WTC11 (cell line): ENCODE results near the gene HYAL1. TPM values are rescaled to one million over a fixed set of nuclear protein-coding genes. Genes with fewer than 3 reads are reported as not detected.

Experiments used
- ATAC-seq: fragments of 200-7000 bp; cut with Tn5 transposase; 2 replicates; pipeline ENCODE4 v1.10.0; 2021; ENCODE audit warnings: mild to moderate bottlenecking, moderate library complexity
- CTCF ChIA-PET: fragments of 300-600 bp; sonication (Branson Sonifier 250); formaldehyde crosslinking; loops from one replicate; lab custom pipeline; 2021; ENCODE audit warnings: antibody characterized with exemption; lab: Charles Lee
- POLR2A ChIA-PET: fragments of 350-600 bp; sonication (Branson Sonifier 250); formaldehyde crosslinking; loops from one replicate; lab custom pipeline; 2021; ENCODE audit warnings: antibody characterized with exemption; lab: Charles Lee
- DNase-seq: peaks from one replicate; pipeline ENCODE4 v3.0.0; 2021; ENCODE audit warnings: low spot score
- H3K27ac Mint-ChIP-seq: 2 replicates; pipeline ENCODE4 v1.8.0; 2021; ENCODE audit warnings: mixed read lengths
- H3K27me3 Mint-ChIP-seq: 2 replicates; pipeline ENCODE4 v1.8.0; 2021; ENCODE audit warnings: low read depth, mild to moderate bottlenecking, moderate library complexity, mixed read lengths
- H3K36me3 Mint-ChIP-seq: 2 replicates; pipeline ENCODE4 v1.8.0; 2021; ENCODE audit warnings: mixed read lengths
- H3K4me1 Mint-ChIP-seq: 2 replicates; pipeline ENCODE4 v1.8.0; 2022; ENCODE audit warnings: mixed read lengths
- H3K4me3 Mint-ChIP-seq: 2 replicates; pipeline ENCODE4 v1.8.0; 2021; ENCODE audit warnings: mild to moderate bottlenecking, moderate library complexity, mixed read lengths
- H3K9me3 Mint-ChIP-seq: 2 replicates; pipeline ENCODE4 v1.8.0; 2021; ENCODE audit warnings: mixed read lengths
- ATF1 ChIP-seq: sonication (generic); formaldehyde crosslinking; IDR thresholded peaks from 2 replicates; pipeline ENCODE4 v1.8.1; 2023; ENCODE audit warnings: mild to moderate bottlenecking, moderate library complexity, missing genetic modification reagents
- CREB1 ChIP-seq: sonication (generic); formaldehyde crosslinking; IDR thresholded peaks from 2 replicates; pipeline ENCODE4 v1.8.0; 2023; ENCODE audit warnings: mild to moderate bottlenecking, missing genetic modification reagents
- CREM ChIP-seq: sonication (generic); formaldehyde crosslinking; IDR thresholded peaks from 2 replicates; pipeline ENCODE4 v1.8.1; 2022; ENCODE audit warnings: mild to moderate bottlenecking, missing genetic modification reagents, moderate library complexity
- EMX1 ChIP-seq: fragments of 250-450 bp; sonication (Bioruptor Pico); IDR thresholded peaks from 2 replicates; pipeline ENCODE4 v1.8.0; 2021; ENCODE audit warnings: mild to moderate bottlenecking
- ESRRA ChIP-seq: sonication (generic); formaldehyde crosslinking; IDR thresholded peaks from 2 replicates; pipeline ENCODE4 v1.8.1; 2022; ENCODE audit warnings: mild to moderate bottlenecking, missing genetic modification reagents, borderline replicate concordance
- FOXP1 ChIP-seq: sonication (generic); formaldehyde crosslinking; IDR thresholded peaks from 2 replicates; pipeline ENCODE4 v1.8.0; 2022; ENCODE audit warnings: missing genetic modification reagents, mild to moderate bottlenecking, moderate library complexity, borderline replicate concordance
- GRHL2 ChIP-seq: fragments of 250-450 bp; sonication (Bioruptor Pico); IDR thresholded peaks from 2 replicates; pipeline ENCODE4 v1.8.0; 2022; ENCODE audit warnings: mild to moderate bottlenecking, moderate library complexity; ENCODE audit not compliant: insufficient replicate concordance, severe bottlenecking
- HMGA2 ChIP-seq: fragments of 250-450 bp; sonication (Bioruptor Pico); IDR thresholded peaks from 2 replicates; pipeline ENCODE4 v1.4.0; 2021; ENCODE audit warnings: mild to moderate bottlenecking, moderate library complexity
- NFATC4 ChIP-seq: fragments of 250-450 bp; sonication (Bioruptor Pico); IDR thresholded peaks from 2 replicates; pipeline ENCODE4 v1.9.0; 2021; ENCODE audit warnings: mild to moderate bottlenecking
- NR3C1 ChIP-seq: sonication (generic); formaldehyde crosslinking; conservative IDR thresholded peaks from 2 replicates; pipeline ENCODE4 v1.8.1; 2023; ENCODE audit warnings: low read depth, mild to moderate bottlenecking, missing genetic modification reagents
- SP1 ChIP-seq: sonication (generic); formaldehyde crosslinking; conservative IDR thresholded peaks from 2 replicates; pipeline ENCODE4 v1.8.1; 2022; ENCODE audit warnings: missing genetic modification reagents
- ZNF138 ChIP-seq: sonication (generic); formaldehyde crosslinking; conservative IDR thresholded peaks from 2 replicates; pipeline ENCODE4 v1.8.1; 2022; ENCODE audit warnings: mild to moderate bottlenecking, moderate library complexity, missing genetic modification reagents
- ZNF232 ChIP-seq: sonication (generic); formaldehyde crosslinking; IDR thresholded peaks from 2 replicates; pipeline ENCODE4 v1.8.0; 2022; ENCODE audit warnings: mild to moderate bottlenecking, missing genetic modification reagents
- ZNF263 ChIP-seq: sonication (generic); formaldehyde crosslinking; IDR thresholded peaks from 2 replicates; pipeline ENCODE4 v1.8.1; 2022; ENCODE audit warnings: low read depth, mild to moderate bottlenecking, moderate library complexity, missing genetic modification reagents
- ZNF416 ChIP-seq: fragments of 250-450 bp; sonication (Bioruptor Pico); IDR thresholded peaks from 2 replicates; pipeline ENCODE4 v1.9.0; 2021; ENCODE audit warnings: mild to moderate bottlenecking, inconsistent platforms
- total RNA-seq: library from RNA; stranded (reverse); gene quantifications from 3 replicates; pipeline ENCODE4 v1.2.3, GENCODE V29; 2021
- TF ChIP-seq, protein P1 (sequence below): sonication (generic); formaldehyde crosslinking; IDR thresholded peaks from 2 replicates; pipeline ENCODE4 v1.8.1; 2023; ENCODE audit warnings: mild to moderate bottlenecking, missing genetic modification reagents, borderline replicate concordance
- TF ChIP-seq, protein P2 (sequence below): sonication (generic); formaldehyde crosslinking; conservative IDR thresholded peaks from 2 replicates; pipeline ENCODE4 v1.8.1; 2023; ENCODE audit warnings: mild to moderate bottlenecking, low read depth, missing genetic modification reagents, moderate library complexity
- TF ChIP-seq, protein P3 (sequence below): sonication (generic); formaldehyde crosslinking; IDR thresholded peaks from 2 replicates; pipeline ENCODE4 v1.8.1; 2022; ENCODE audit warnings: low read depth, missing genetic modification reagents, borderline replicate concordance
- TF ChIP-seq, protein P4 (sequence below): fragments of 250-450 bp; sonication (Bioruptor Pico); IDR thresholded peaks from 2 replicates; pipeline ENCODE4 v2.1.2; 2022; ENCODE audit warnings: mild to moderate bottlenecking, moderate library complexity
- TF ChIP-seq, protein P5 (sequence below): sonication (generic); formaldehyde crosslinking; IDR thresholded peaks from 2 replicates; pipeline ENCODE4 v1.8.0; 2022; ENCODE audit warnings: mild to moderate bottlenecking, missing genetic modification reagents

The HYAL1 gene
- total RNA-seq, 1 experiment from 2014 or later, result 3.4 TPM

DNA sequence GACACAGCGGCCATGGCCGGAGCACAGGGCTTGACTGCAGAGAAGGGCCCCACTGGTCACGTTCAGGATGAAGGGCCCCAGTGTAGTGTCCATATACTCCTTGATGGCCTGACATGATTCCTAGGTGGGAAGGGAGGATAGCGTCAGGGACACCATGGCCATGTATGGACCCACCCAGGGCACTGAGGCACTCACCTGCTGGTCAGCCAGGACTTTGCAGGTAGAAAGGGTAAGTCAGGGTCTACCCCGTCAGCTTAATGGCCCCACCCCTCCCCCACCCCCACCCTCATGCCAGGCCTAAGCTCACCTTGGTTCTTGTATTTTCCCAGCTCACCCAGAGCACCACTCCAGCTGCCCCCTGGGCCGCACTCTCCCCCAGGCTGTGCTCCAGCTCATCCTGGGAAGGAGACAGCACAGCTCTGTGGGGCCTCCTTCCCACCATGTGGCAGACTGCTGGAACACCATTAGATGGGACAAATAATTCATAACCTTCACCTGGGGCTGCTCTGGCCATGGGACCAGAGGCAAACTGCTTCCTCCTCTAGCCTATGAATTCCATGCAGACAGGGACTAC, 2.6 kb downstream of the HYAL1 start:
- POLR2A ChIA-PET, result no interaction called here
- ATAC-seq, result no peak
- H3K27ac Mint-ChIP-seq, result peak overlapping the region; percentile 82; the same call in 1 of the 2 replicates

DNA sequence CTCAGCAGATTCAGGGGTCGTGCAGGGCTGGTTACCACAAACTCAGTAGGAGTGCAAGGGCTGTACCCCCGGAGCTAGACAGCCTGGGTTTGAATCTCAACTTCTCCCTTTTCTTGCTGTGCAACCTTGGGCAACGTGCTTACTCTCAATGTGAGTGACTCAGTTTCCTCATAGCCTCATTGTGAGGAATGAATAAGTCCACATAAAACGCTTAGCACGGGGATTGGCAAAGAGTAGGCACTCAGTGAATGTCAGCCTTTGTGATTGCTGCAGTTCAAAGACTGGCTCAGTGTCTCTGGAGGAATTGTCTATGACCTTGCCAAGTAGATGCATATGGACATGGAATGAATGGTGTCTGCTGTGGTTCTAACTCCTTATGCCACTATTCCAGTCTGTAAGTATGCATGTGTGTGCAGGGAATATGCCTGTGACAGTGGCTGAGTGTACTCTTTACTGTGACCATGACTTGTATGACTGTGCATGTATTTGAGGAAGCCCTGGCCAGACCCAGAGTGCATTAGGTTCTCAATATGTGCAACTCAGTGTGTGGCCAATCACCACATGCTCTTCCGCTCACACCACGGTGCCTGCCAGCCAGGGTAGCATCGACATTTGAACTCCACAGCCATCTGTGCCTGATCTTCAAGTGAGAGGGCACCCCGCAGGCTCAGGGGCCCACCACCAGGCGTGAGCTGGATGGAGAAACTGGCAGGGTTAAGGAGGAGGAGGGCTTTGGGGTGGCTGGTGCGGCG, 3.3 kb downstream of the HYAL1 start:
- no peak for ATAC-seq
- ChIA-PET CTCF (interaction anchor here (0.9 to 5.9 kb wide), 20 partner anchors 15 to 312 kb away, joined by 3 to 95 read pairs (median 4); partner anchors contain the start of genes CISH and HYAL2), POLR2A (interaction anchor here (0.8 to 1.4 kb wide), 6 partner anchors 18 to 50 kb away, joined by 3 to 8 read pairs (median 4); partner anchors contain the start of genes CYB561D2, HYAL2 and NPRL2)
- Mint-ChIP-seq H3K36me3 (0 out of 2 replicates have a peak, but pooled peaks cover 4% of the 10 kb centered on the region), H3K4me3 (peak overlapping the region; percentile 97), H3K27ac (peak overlapping the region; percentile 82), H3K4me1 (peaks cover 22% of the 10 kb centered on the region), H3K27me3 (no peaks in the 10 kb centered on the region; the same call in 1 of the 2 replicates), H3K9me3 (0 out of 2 replicates have a peak, but pooled peaks cover 5% of the 10 kb centered on the region)
- no peak for TF ChIP-seq ESRRA (CRISPR knock-in tag)
- no peak for TF ChIP-seq NR3C1
- TF ChIP-seq, protein P1, sequence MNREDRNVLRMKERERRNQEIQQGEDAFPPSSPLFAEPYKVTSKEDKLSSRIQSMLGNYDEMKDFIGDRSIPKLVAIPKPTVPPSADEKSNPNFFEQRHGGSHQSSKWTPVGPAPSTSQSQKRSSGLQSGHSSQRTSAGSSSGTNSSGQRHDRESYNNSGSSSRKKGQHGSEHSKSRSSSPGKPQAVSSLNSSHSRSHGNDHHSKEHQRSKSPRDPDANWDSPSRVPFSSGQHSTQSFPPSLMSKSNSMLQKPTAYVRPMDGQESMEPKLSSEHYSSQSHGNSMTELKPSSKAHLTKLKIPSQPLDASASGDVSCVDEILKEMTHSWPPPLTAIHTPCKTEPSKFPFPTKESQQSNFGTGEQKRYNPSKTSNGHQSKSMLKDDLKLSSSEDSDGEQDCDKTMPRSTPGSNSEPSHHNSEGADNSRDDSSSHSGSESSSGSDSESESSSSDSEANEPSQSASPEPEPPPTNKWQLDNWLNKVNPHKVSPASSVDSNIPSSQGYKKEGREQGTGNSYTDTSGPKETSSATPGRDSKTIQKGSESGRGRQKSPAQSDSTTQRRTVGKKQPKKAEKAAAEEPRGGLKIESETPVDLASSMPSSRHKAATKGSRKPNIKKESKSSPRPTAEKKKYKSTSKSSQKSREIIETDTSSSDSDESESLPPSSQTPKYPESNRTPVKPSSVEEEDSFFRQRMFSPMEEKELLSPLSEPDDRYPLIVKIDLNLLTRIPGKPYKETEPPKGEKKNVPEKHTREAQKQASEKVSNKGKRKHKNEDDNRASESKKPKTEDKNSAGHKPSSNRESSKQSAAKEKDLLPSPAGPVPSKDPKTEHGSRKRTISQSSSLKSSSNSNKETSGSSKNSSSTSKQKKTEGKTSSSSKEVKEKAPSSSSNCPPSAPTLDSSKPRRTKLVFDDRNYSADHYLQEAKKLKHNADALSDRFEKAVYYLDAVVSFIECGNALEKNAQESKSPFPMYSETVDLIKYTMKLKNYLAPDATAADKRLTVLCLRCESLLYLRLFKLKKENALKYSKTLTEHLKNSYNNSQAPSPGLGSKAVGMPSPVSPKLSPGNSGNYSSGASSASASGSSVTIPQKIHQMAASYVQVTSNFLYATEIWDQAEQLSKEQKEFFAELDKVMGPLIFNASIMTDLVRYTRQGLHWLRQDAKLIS (CRISPR knock-in tag), result no peak
- TF ChIP-seq GRHL2 (CRISPR knock-in tag), result no peak
- TF ChIP-seq, protein P2, sequence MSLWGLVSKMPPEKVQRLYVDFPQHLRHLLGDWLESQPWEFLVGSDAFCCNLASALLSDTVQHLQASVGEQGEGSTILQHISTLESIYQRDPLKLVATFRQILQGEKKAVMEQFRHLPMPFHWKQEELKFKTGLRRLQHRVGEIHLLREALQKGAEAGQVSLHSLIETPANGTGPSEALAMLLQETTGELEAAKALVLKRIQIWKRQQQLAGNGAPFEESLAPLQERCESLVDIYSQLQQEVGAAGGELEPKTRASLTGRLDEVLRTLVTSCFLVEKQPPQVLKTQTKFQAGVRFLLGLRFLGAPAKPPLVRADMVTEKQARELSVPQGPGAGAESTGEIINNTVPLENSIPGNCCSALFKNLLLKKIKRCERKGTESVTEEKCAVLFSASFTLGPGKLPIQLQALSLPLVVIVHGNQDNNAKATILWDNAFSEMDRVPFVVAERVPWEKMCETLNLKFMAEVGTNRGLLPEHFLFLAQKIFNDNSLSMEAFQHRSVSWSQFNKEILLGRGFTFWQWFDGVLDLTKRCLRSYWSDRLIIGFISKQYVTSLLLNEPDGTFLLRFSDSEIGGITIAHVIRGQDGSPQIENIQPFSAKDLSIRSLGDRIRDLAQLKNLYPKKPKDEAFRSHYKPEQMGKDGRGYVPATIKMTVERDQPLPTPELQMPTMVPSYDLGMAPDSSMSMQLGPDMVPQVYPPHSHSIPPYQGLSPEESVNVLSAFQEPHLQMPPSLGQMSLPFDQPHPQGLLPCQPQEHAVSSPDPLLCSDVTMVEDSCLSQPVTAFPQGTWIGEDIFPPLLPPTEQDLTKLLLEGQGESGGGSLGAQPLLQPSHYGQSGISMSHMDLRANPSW, result no peak
- TF ChIP-seq ZNF416, result no peak
- no peak for TF ChIP-seq EMX1 (CRISPR knock-in tag)
- TF ChIP-seq ZNF138 (CRISPR knock-in tag), result no peak
- no peak for TF ChIP-seq ATF1 (CRISPR knock-in tag)
- no peak for TF ChIP-seq NFATC4
- TF ChIP-seq HMGA2 (CRISPR knock-in tag), result no peak
- TF ChIP-seq, protein P3, sequence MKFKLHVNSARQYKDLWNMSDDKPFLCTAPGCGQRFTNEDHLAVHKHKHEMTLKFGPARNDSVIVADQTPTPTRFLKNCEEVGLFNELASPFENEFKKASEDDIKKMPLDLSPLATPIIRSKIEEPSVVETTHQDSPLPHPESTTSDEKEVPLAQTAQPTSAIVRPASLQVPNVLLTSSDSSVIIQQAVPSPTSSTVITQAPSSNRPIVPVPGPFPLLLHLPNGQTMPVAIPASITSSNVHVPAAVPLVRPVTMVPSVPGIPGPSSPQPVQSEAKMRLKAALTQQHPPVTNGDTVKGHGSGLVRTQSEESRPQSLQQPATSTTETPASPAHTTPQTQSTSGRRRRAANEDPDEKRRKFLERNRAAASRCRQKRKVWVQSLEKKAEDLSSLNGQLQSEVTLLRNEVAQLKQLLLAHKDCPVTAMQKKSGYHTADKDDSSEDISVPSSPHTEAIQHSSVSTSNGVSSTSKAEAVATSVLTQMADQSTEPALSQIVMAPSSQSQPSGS, result no peak
- no peak for DNase-seq

More for the DNA sequence above, 2.6 kb downstream of the HYAL1 start:
- Mint-ChIP-seq H3K27me3 (no peaks in the 10 kb centered on the region; the same call in 1 of the 2 replicates), H3K4me1 (peaks cover 22% of the 10 kb centered on the region), H3K9me3 (peaks cover 7% of the 10 kb centered on the region; the same call in 1 of the 2 replicates), H3K4me3 (0 out of 2 replicates have a peak overlapping the region, but pooled peaks have one; percentile 97), H3K36me3 (0 out of 2 replicates have a peak, but pooled peaks cover 4% of the 10 kb centered on the region)
- TF ChIP-seq FOXP1 (CRISPR knock-in tag), result no peak
- TF ChIP-seq CREB1 (CRISPR knock-in tag), result no peak
- TF ChIP-seq CREM (CRISPR knock-in tag), result no peak
- no peak for TF ChIP-seq ZNF263 (CRISPR knock-in tag)
- TF ChIP-seq, protein P4, sequence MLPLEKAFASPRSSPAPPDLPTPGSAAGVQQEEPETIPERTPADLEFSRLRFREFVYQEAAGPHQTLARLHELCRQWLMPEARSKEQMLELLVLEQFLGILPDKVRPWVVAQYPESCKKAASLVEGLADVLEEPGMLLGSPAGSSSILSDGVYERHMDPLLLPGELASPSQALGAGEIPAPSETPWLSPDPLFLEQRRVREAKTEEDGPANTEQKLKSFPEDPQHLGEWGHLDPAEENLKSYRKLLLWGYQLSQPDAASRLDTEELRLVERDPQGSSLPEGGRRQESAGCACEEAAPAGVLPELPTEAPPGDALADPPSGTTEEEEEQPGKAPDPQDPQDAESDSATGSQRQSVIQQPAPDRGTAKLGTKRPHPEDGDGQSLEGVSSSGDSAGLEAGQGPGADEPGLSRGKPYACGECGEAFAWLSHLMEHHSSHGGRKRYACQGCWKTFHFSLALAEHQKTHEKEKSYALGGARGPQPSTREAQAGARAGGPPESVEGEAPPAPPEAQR (CRISPR knock-in tag), result no peak
- TF ChIP-seq, protein P5, sequence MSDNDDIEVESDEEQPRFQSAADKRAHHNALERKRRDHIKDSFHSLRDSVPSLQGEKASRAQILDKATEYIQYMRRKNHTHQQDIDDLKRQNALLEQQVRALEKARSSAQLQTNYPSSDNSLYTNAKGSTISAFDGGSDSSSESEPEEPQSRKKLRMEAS, result no peak
- TF ChIP-seq ZNF232 (CRISPR knock-in tag), result no peak
- no peak for TF ChIP-seq SP1 (CRISPR knock-in tag)
- DNase-seq, result no peak
- CTCF ChIA-PET, result interaction anchor here (0.7 to 5.9 kb wide), 4 partner anchors 14 to 50 kb away, joined by 3 to 95 read pairs (median 4); partner anchors contain the start of genes CYB561D2, HYAL2 and NPRL2
